Measurements from ENCODE around the gene OBP2A. TPM values are rescaled to one million over a fixed set of nuclear protein-coding genes. Genes with fewer than 3 reads are reported as not detected.

OBP2A gene
- total and polyA plus RNA-seq, 2 donors (not counting 3 experiments of a cell fraction or from before 2014, with no cell fraction given): not detected

DNA sequence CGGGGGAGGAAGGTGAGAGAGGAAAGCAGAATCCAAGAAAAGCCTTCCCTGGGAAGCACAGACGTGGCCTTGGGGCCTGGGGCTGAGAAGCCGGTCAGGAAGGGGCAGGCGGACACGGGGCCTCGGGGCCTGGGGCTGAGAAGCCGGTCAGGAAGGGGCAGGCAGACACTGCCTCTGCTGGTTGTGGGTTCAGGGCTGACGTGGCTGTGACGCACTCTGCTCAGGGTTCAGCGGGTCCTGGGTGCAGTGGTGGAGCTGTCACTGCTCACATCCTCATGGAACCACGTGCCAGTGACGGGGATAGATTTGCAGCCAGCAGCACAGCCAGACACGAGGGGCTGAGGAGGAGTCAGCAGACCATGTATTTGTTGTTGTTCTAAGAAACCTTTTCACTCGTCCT, 28.4 kb downstream of the OBP2A start:
- Histone ChIP-seq H3K27ac (ENCODE audit: insufficient read depth, low read depth, low read length) (no peak overlapping the region), H3K9me3 (replicated peaks; ENCODE audit: control insufficient read depth, insufficient read depth, low read length) (no peaks in the 10 kb centered on the region), H4K20me1 (replicated peaks; ENCODE audit: control insufficient read depth, extremely low read depth, insufficient read depth, low read length) (no peaks in the 10 kb centered on the region), H3K4me1 (ENCODE audit: control insufficient read depth, extremely low read depth, insufficient read depth, low read length) (no peaks in the 10 kb centered on the region), H3K79me2 (ENCODE audit: control insufficient read depth, insufficient read depth, low read length) (no peaks in the 10 kb centered on the region), H3K4me3 (replicated peaks in 1 of 3; ENCODE audit: insufficient read depth in 1 of 3, low read depth in 1 of 3, low read length in 3 of 3) (no peak overlapping the region), H2AFZ (ENCODE audit: low read depth, low read length) (no peak overlapping the region), H3K27me3 (ENCODE audit: control insufficient read depth in 2 of 2, insufficient read depth in 2 of 2, low read length in 2 of 2) (no peaks in the 10 kb centered on the region), H3K4me2 (ENCODE audit: insufficient read depth, low read length) (no peak overlapping the region), H3K9ac (replicated peaks; ENCODE audit: extremely low read depth, insufficient read depth, low read length) (no peak overlapping the region), H3K9me1 (replicated peaks; ENCODE audit: control insufficient read depth, extremely low read depth, insufficient read depth, low read length) (no peaks in the 10 kb centered on the region), H3K36me3 (ENCODE audit: control insufficient read depth in 2 of 2, extremely low read depth in 1 of 2, insufficient read depth in 2 of 2, low read length in 2 of 2) (no peaks in the 10 kb centered on the region)
- TF ChIP-seq GATA2 (IDR thresholded peaks at IDR 0.05; ENCODE audit: insufficient read depth, insufficient read length, low read depth, low read length) (no peak), POLR2A (IDR thresholded peaks at IDR 0.05; ENCODE audit: low read depth, low read length) (no peak), JUN (IDR thresholded peaks at IDR 0.05; ENCODE audit: borderline replicate concordance, insufficient read depth, insufficient read length, low read depth) (no peak), EZH2 (IDR thresholded peaks at IDR 0.05; ENCODE audit: borderline replicate concordance, low read depth, low read length, severe bottlenecking) (no peak), FOS (IDR thresholded peaks at IDR 0.05; ENCODE audit: borderline replicate concordance, insufficient read depth, low read length) (no peak), POLR2AphosphoS5 (IDR thresholded peaks at IDR 0.05; ENCODE audit: insufficient read depth, low read depth, low read length) (no peak), MYC (IDR thresholded peaks at IDR 0.05; ENCODE audit: low read depth, low read length) (no peak)
- TF ChIP-seq, protein P1, sequence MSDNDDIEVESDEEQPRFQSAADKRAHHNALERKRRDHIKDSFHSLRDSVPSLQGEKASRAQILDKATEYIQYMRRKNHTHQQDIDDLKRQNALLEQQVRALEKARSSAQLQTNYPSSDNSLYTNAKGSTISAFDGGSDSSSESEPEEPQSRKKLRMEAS (IDR thresholded peaks at IDR 0.05; ENCODE audit: insufficient read depth, insufficient read length): no peak
- TF ChIP-seq, protein P2, sequence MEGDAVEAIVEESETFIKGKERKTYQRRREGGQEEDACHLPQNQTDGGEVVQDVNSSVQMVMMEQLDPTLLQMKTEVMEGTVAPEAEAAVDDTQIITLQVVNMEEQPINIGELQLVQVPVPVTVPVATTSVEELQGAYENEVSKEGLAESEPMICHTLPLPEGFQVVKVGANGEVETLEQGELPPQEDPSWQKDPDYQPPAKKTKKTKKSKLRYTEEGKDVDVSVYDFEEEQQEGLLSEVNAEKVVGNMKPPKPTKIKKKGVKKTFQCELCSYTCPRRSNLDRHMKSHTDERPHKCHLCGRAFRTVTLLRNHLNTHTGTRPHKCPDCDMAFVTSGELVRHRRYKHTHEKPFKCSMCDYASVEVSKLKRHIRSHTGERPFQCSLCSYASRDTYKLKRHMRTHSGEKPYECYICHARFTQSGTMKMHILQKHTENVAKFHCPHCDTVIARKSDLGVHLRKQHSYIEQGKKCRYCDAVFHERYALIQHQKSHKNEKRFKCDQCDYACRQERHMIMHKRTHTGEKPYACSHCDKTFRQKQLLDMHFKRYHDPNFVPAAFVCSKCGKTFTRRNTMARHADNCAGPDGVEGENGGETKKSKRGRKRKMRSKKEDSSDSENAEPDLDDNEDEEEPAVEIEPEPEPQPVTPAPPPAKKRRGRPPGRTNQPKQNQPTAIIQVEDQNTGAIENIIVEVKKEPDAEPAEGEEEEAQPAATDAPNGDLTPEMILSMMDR (IDR thresholded peaks at IDR 0.05; ENCODE audit: extremely low read depth in 1 of 2, insufficient read depth in 1 of 2, low read depth in 1 of 2, low read length in 2 of 2): no peak
- POLR2A ChIA-PET: no interaction called here
- BruUV-seq (replicated peaks): no TSS peak
- intact Hi-C loops (cut with micrococcal nuclease): no loop called here
- dilution Hi-C loops (cut with MboI; ENCODE audit: extremely low pct_ligation_motif_present, low sequenced_read_pairs): no loop called here
- FAIRE-seq: no peak
- CTCF ChIA-PET: no interaction called here
- DNase-seq (ENCODE audit: low read depth, low spot score): no peak
